Stomach (tissue), 9 donors: Measurements from ENCODE around the gene GAS6. TPM values are rescaled to one million over a fixed set of nuclear protein-coding genes. Genes with fewer than 3 reads are reported as not detected.
"Not testable (repeated sequence)": the region's sequence is repeated elsewhere in the genome, so short reads cannot be mapped to it uniquely, and the experiment has no call there.

Source experiments
- DNase-seq, 2 donors: peaks; one replicate each; pipeline versions ENCODE4 v3.0.0 to v3.0.0-alpha.2; 2013 to 2019
- H3K27ac ChIP-seq, 5 donors: fragments of 200-600 bp in 4 of 5; sonication (generic) in 4 of 5; one replicate each; pipeline ENCODE4 v1.5.1; 2013 to 2019; ENCODE audit warnings: mild to moderate bottlenecking in 1 of 5, moderate library complexity in 1 of 5
- H3K27me3 ChIP-seq, 3 donors: fragments of 200-600 bp; sonication (generic); one replicate each; pipeline ENCODE4 v1.5.1; 2017 to 2019; ENCODE audit warnings: mixed run types in 1 of 3
- H3K36me3 ChIP-seq, 4 donors: fragments of 200-600 bp; sonication (generic); 1 replicate in 3 of 4; 2 replicates in 1 of 4; pipeline ENCODE4 v1.5.1; 2016 to 2019
- H3K4me1 ChIP-seq, 4 donors: fragments of 200-600 bp; sonication (generic); one replicate each; pipeline ENCODE4 v1.5.1; 2016 to 2019
- H3K4me3 ChIP-seq, 4 donors: fragments of 200-600 bp; sonication (generic) in 3 of 4; one replicate each; pipeline ENCODE4 v1.5.1; 2016 to 2019; ENCODE audit warnings: mild to moderate bottlenecking in 1 of 4
- H3K9me3 ChIP-seq, 4 donors: fragments of 200-600 bp; sonication (generic); one replicate each; pipeline ENCODE4 v1.5.1; 2016 to 2019
- EP300 ChIP-seq: sonication (generic); formaldehyde crosslinking; IDR thresholded peaks from one replicate; pipeline ENCODE4 v1.6.1; 2017; ENCODE audit warnings: antibody characterized with exemption
- POLR2A ChIP-seq, 4 donors: fragments of 450-650 bp; IDR thresholded peaks; one replicate each; pipeline ENCODE4 v1.6.1; 2016; ENCODE audit warnings: antibody characterized with exemption in 4 of 4, control low read depth in 2 of 4, mild to moderate bottlenecking in 1 of 4, moderate library complexity in 1 of 4
- POLR2AphosphoS5 ChIP-seq, 3 donors: sonication (generic); formaldehyde crosslinking; IDR thresholded peaks; one replicate each; pipeline ENCODE4 v1.6.1; 2016; ENCODE audit warnings: antibody characterized with exemption in 3 of 3
- WGBS, 5 donors: extraction: QIAGEN DNeasy Blood & Tissue Kit in 3 of 5; methylation state at CpG; one replicate each; pipeline versions ENCODE4 v1.1.5 to v1.1.7; 2013 to 2018; 5-methylcytosine and 5-hydroxymethylcytosine counted together
- intact Hi-C: fragments of 100-400 bp; cut with DNase I; formaldehyde crosslinking; loops from one replicate; pipeline ENCODE4 v1.15.1; 2023; ENCODE audit warnings: low total_unique reads
- polyA plus RNA-seq, 3 donors: library from polyadenylated mRNA; stranded (reverse); fragments of 200-250 nt; gene quantifications; one replicate each; pipeline ENCODE4 v1.2.3, GENCODE V29; 2013
- total RNA-seq, 5 donors: library from RNA; depleted of rRNA; stranded (reverse); fragments of >200 nt; gene quantifications; one replicate each; pipeline versions ENCODE4 v1.1.0 to v1.2.3, GENCODE V29; 2014 to 2016
- TF ChIP-seq, protein P1 (sequence below), 7 experiments: fragments of 450-650 bp in 4 of 7; fragments of 200-600 bp in 3 of 7; sonication (generic) in 3 of 7; IDR thresholded peaks; one replicate each; pipeline ENCODE4 v1.5.1; 2016 to 2019; ENCODE audit warnings: antibody characterized with exemption in 7 of 7, control low read depth in 2 of 7, mild to moderate bottlenecking in 1 of 7
- donor health status: healthy with polysubstance abuse.
- donor health status: Bipolar disorder and iron deficiency.
- donor health status: healthy.

The GAS6 gene
- total and polyA plus RNA-seq, 8 donors, result 31.4 to 409 (median 92.9) TPM

DNA sequence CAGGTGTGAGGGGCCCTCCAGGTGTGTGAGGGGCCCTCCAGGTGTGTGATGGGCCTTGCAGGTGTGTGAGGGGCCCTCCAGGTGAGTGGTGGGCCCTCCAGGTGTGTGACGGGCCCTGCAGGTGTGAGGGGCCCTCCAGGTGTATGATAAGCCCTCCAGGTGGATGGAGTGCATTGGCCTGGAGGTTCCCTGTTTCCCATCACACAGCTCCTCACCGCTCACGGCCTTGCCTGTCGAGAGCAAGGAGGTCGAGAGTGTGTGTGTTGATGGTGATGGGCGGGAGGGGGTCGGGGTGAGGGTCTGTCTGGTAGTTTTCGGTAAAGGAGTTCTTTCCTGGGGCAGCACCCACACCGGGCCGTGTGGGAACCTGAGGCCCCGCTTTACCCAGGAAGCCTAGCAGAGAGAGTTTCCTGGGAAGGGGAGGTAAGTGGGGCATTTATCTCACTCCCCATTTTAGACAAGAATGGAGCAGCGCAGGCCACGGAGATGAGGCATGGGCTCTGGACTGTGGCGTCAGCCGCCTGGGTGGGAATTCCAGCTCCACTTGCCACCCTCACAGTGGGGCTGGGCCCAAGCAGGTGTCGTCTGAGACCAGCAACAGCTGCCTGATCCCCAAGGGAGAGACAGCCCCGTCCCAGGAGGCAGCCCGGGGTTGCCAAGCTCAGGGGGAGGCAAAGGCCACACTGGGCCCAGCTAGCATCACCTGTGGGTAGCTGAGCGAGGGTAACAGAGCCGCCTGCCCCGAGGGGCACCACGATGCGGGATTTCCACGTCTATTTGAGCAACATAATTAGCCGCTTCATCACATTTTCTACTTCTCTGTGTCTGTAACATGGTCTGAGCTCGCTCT lies 10.9 kb upstream of the GAS6 start:
- Histone ChIP-seq H3K4me1 (peaks cover 5 to 11% (median 7%) of the 10 kb centered on the region in 4 donors), H3K4me3 (no peak overlapping the region), H3K27me3 (no peaks in the 10 kb centered on the region), H3K36me3 (no peaks in the 10 kb centered on the region), H3K27ac (no peak overlapping the region), H3K9me3 (no peaks in the 10 kb centered on the region)
- no peak for DNase-seq
- 88 to 94% (median 89%) methylated on average over 21 to 26 of the region's 26 CpGs for WGBS, 5 donors
- intact Hi-C loops, result no loop called here
- TF ChIP-seq, protein P1, sequence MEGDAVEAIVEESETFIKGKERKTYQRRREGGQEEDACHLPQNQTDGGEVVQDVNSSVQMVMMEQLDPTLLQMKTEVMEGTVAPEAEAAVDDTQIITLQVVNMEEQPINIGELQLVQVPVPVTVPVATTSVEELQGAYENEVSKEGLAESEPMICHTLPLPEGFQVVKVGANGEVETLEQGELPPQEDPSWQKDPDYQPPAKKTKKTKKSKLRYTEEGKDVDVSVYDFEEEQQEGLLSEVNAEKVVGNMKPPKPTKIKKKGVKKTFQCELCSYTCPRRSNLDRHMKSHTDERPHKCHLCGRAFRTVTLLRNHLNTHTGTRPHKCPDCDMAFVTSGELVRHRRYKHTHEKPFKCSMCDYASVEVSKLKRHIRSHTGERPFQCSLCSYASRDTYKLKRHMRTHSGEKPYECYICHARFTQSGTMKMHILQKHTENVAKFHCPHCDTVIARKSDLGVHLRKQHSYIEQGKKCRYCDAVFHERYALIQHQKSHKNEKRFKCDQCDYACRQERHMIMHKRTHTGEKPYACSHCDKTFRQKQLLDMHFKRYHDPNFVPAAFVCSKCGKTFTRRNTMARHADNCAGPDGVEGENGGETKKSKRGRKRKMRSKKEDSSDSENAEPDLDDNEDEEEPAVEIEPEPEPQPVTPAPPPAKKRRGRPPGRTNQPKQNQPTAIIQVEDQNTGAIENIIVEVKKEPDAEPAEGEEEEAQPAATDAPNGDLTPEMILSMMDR (IDR thresholded peaks at IDR 0.05), result no peak
- TF ChIP-seq EP300 (no peak), POLR2AphosphoS5 (IDR thresholded peaks at IDR 0.05) (no peak), POLR2A (IDR thresholded peaks at IDR 0.05) (no peak)

DNA sequence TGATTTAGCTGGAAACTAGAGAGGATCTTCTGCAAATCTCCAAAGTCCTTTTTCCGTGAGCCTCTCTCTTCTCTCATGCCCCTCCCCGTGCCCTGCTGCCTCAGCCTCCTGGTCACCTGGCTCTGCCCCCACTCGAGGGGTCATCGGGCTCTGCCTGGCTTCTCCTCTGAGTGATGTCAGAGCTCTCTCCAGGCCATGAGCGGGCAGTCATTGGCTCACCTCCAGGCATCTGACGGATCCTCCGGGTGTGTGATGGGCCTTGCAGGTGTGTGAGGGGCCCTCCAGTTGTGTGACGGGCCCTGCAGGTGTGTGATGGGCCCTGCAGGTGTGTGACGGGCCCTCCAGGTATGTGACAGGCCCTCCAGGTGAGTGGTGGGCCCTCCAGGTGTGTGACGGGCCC lies 10.3 kb upstream of the GAS6 start:
- no peak for DNase-seq
- H3K27ac ChIP-seq, result no peak overlapping the region
- intact Hi-C loops, result no loop called here
- TF ChIP-seq EP300 (no peak), POLR2AphosphoS5 (IDR thresholded peaks at IDR 0.05) (no peak), POLR2A (IDR thresholded peaks at IDR 0.05) (no peak)
- TF ChIP-seq, protein P1 (IDR thresholded peaks at IDR 0.05), result no peak
- H3K9me3 ChIP-seq, result no peaks in the 10 kb centered on the region
- WGBS, 5 donors, result 87 to 95% (median 94%) methylated on average over 4 to 10 of the region's 10 CpGs
- no peaks in the 10 kb centered on the region for H3K36me3 ChIP-seq
- no peak overlapping the region for H3K4me3 ChIP-seq
- H3K4me1 ChIP-seq, result peaks cover 0 to 5% (median under 1%) of the 10 kb centered on the region in 4 donors
- H3K27me3 ChIP-seq, result no peaks in the 10 kb centered on the region

DNA sequence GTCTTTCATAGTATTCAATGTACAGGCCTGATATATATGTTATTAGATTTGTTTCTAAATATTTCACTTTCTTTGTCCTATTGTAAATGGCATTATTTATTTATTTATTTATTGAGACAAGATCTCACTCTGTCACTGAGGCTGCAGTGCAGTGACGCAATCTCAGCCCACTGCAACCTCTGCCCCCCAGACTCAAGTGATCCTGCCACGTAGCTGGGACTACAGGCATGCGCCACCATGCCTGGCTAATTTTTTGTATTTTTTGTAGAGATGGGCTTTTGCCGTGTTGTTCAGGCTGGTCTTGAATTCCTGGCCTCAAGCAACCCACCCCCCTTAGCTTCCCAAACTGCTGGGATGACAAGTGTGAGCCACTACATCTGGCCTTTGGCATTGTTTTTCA lies 5.4 kb upstream of the GAS6 start:
- intact Hi-C loops, result no loop called here
- Histone ChIP-seq H3K4me3 (no peak overlapping the region), H3K36me3 (no peaks in the 10 kb centered on the region), H3K9me3 (no peaks in the 10 kb centered on the region), H3K27me3 (peaks cover 0 to 13% (median 0%) of the 10 kb centered on the region in 3 donors), H3K4me1 (peaks cover 5 to 10% (median 9%) of the 10 kb centered on the region in 4 donors), H3K27ac (no peak overlapping the region)
- TF ChIP-seq, protein P1 (IDR thresholded peaks at IDR 0.05), result no peak
- TF ChIP-seq POLR2A (IDR thresholded peaks at IDR 0.05) (no peak), EP300 (no peak), POLR2AphosphoS5 (IDR thresholded peaks at IDR 0.05) (no peak)
- no peak for DNase-seq
- 91 to 96% (median 94%) methylated on average over 4 of the region's 4 CpGs for WGBS, 5 donors

DNA sequence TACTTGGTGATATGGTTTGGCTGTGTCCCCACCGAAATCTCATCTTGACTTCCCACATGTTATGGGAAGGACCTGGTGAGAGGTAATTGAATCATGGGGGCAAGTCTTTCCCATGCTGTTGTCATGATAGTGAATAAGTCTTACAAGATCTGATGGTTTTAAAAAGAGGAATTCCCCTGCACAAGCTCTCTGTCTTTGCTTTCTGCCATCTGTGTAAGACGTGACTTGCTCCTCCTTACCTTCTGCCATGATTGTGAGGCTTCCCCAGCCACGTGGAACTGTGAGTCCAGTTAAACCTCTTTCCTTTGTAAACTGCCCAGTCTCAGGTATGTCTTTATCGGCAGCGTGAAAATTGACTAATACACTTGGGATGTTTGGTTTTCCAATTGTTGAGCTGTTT lies 4.0 kb upstream of the GAS6 start:
- Histone ChIP-seq H3K27me3 (peaks cover 0 to 21% (median 0%) of the 10 kb centered on the region in 3 donors), H3K4me1 (peaks cover 12 to 20% (median 16%) of the 10 kb centered on the region in 4 donors)
- intact Hi-C loops, DNase-seq, H3K36me3 ChIP-seq, H3K27ac ChIP-seq, H3K4me3 ChIP-seq, H3K9me3 ChIP-seq: not testable (repeated sequence)
- WGBS, 5 donors, result 40 to 64% (median 52%) methylated on average over 5 of the region's 5 CpGs

DNA sequence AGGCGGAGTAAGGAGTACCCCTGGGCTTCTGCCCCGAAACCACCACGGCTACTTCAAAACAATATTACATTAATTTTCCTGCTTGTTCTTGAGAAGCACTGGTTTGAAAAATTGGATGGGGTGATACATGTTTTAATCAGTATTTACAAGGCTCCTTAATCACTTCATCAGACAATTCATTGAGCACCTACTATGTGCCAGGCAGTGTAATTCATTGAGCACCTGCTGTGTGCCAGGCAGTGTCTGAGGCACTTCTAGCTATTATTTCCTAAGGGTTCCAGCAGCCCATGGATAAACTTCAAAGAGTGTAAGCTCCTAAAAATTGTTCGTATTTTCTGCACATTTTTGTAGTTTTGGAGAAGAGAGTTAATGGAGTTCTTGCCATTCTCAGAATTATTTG lies 1.6 kb upstream of the GAS6 start:
- intact Hi-C loops, result no loop called here
- H3K27me3 ChIP-seq, result peaks cover 0 to 24% (median 0%) of the 10 kb centered on the region in 3 donors
- H3K36me3 ChIP-seq, result no peaks in the 10 kb centered on the region
- H3K9me3 ChIP-seq, result no peaks in the 10 kb centered on the region
- TF ChIP-seq, protein P1 (IDR thresholded peaks at IDR 0.05), result no peak
- no peak for TF ChIP-seq POLR2AphosphoS5 (IDR thresholded peaks at IDR 0.05)
- TF ChIP-seq EP300, result no peak
- TF ChIP-seq POLR2A (IDR thresholded peaks at IDR 0.05), result no peak
- H3K4me1 ChIP-seq, result peaks cover 33 to 45% (median 39%) of the 10 kb centered on the region in 4 donors
- H3K27ac ChIP-seq, result no peak overlapping the region
- DNase-seq, result no peak
- H3K4me3 ChIP-seq, result no peak overlapping the region
- 85 to 98% (median 97%) methylated on average over 4 of the region's 4 CpGs for WGBS, 5 donors
